ENCODE measurements around the gene ANKHD1.
"Not testable (repeated sequence)": the region's sequence is repeated elsewhere in the genome, so short reads cannot be mapped to it uniquely, and the experiment has no call there.

Gene ANKHD1

DNA sequence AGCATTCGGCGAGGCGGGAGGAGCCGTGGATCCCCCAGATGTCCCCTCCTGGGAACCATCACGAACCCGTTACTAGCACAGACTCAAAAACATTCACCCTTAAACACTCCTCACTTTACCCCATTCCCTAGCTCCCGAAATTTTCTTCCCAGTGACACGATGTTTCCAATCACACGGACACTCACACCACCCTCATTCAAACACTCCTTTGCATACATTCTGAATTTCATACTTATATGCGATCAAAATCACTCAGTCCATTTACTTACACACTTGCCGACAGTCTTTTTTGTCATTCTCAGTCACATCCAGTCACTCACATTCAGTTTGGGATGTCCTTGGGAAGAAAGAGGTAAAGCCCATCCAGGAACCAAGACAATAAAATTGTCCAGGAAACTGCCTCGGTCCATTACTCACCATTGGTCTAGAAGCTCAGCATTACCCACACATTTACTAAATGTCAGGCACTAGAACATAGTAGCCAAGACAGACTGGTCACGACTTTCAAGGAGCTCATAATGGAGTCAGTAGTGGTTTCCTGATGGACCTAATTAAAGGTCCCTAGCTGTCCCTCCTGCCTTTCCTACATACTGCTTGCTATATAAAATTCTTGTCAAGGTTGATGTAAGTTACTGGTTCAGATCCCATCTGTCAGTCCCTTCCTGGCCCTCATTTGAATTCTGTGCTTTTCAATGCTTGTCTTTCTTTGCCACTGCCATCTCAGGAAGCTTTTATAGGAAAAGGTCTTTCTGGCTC, 163.6 kb downstream of the ANKHD1 start:
- DNase-seq (ENCODE audit: low read depth) = no peak

- no peak for DNase-seq (ENCODE audit: low read depth)
Measured at GRCh38 chr5:140565780-140566095, 164.1 kb downstream of the ANKHD1 start.

- DNase-seq (ENCODE audit: low read depth) = no peak
Measured at GRCh38 chr5:140566665-140567064, 165.0 kb downstream of the ANKHD1 start.

DNA sequence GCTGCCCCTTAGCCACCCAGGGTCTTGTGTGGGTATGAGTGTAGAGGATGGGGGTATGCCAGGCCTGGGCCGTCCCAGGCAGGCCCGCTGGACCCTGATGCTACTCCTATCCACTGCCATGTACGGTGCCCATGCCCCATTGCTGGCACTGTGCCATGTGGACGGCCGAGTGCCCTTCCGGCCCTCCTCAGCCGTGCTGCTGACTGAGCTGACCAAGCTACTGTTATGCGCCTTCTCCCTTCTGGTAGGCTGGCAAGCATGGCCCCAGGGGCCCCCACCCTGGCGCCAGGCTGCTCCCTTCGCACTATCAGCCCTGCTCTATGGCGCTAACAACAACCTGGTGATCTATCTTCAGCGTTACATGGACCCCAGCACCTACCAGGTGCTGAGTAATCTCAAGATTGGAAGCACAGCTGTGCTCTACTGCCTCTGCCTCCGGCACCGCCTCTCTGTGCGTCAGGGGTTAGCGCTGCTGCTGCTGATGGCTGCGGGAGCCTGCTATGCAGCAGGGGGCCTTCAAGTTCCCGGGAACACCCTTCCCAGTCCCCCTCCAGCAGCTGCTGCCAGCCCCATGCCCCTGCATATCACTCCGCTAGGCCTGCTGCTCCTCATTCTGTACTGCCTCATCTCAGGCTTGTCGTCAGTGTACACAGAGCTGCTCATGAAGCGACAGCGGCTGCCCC, 165.6 kb downstream of the ANKHD1 start:
- no peak for DNase-seq (ENCODE audit: low read depth)

GRCh38 chr5:140567871-140568270, 166.2 kb downstream of the ANKHD1 start:
- no peak for DNase-seq (ENCODE audit: low read depth)

DNA sequence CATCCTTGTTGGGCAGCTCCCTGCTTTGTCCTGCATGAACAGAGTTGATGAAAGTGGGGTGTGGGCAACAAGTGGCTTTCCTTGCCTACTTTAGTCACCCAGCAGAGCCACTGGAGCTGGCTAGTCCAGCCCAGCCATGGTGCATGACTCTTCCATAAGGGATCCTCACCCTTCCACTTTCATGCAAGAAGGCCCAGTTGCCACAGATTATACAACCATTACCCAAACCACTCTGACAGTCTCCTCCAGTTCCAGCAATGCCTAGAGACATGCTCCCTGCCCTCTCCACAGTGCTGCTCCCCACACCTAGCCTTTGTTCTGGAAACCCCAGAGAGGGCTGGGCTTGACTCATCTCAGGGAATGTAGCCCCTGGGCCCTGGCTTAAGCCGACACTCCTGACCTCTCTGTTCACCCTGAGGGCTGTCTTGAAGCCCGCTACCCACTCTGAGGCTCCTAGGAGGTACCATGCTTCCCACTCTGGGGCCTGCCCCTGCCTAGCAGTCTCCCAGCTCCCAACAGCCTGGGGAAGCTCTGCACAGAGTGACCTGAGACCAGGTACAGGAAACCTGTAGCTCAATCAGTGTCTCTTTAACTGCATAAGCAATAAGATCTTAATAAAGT, 166.9 kb downstream of the ANKHD1 start:
- no peak for DNase-seq (ENCODE audit: low read depth)

- no peak for DNase-seq (ENCODE audit: low read depth)
Measured at GRCh38 chr5:140569197-140569596, 167.6 kb downstream of the ANKHD1 start.

- DNase-seq (ENCODE audit: low read depth) = no peak
Measured at GRCh38 chr5:140570058-140570457, 168.4 kb downstream of the ANKHD1 start.

DNA sequence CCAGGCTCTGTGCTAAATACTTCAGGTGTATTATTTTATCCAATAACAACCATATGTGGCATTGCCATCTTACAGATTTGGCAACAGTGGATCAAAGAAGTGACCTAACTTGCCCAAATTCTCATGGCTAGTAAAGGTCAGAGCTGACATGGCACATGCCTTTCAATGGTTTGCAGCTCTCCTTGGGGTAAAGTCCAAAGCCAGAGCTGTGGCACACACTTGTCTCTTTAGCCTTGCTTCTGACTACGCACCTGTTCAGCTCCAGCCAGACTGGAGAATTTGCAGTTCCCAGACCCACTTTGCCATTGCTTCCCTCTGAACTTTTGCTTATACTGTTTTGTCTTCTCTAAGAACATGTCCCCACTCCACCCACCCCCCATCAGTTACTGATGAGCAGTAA, 168.9 kb downstream of the ANKHD1 start:
- no peak for DNase-seq (ENCODE audit: low read depth)

DNA sequence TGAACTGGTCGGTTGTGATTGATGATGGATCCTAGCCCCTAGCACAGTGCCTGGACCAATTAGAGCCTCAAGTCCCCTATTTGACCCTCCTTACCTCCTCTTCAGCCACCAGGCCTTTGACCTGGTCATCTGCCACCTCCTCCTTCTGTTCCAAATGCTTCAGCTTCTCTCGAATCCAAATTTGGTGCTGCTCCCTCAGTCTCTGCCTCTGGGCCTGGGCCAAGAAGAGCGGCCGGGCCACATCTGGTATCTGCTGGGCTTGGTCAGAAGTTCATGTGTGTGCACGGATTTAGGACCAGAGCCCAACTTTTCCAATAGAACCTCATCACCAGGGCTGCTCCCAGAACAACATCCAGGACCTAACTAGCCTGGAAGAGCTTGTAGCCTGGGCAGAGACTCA, 169.5 kb downstream of the ANKHD1 start:
- DNase-seq (ENCODE audit: low read depth) = no peak

- no peak for DNase-seq (ENCODE audit: low read depth)
Measured at GRCh38 chr5:140573683-140574082, 172.1 kb downstream of the ANKHD1 start.

GRCh38 chr5:140574165-140574564, 172.5 kb downstream of the ANKHD1 start:
- DNase-seq (ENCODE audit: low read depth) = no peak

DNA sequence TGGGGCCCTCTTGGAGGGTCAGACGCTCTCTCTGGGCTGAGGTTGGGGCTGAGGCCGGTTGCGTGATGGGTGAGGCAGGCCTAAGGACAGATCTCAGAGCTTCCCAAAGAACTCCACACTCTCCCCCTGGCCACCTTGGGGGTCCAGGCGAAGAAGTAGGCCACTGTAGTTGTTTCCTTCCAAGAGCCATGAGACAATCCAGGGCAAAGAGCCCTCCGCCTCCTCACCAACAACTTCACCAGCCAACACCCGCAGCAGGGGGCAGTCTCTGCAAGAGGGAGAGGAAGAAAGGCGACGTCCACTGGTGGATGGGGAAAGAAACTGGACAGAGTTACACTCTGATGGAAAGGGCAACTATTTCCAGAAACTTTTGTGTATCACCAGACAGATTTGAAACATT, 173.7 kb downstream of the ANKHD1 start:
- DNase-seq (ENCODE audit: low read depth) = no peak

- DNase-seq (ENCODE audit: low read depth) = no peak
Measured at GRCh38 chr5:140576776-140577201, 175.2 kb downstream of the ANKHD1 start.

DNA sequence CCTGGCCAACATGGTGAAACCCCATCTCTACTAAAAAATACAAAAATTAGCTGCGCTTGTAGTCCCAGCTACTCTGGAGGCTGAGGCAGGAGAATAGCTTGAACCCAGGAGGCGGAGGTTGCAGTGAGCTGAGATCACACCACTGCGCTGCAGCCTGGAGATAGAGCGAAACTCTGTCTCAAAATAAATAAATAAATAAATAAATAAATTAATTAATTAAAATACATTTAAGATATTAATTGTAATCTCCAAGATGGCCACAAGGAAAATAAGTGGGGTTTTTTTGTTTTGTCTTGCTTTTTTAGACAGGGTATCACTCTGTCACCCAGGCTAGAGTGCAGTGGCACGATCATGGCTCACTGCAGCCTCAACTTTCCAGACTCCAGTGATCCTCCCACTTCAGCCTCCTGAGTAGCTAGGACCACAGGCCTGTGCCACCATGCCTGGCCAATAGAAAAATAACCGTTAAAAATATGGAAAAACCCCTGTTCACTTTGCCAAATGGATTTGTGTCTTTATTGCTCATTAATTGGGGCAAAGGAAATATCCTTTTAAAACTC, 177.6 kb downstream of the ANKHD1 start:
- DNase-seq (ENCODE audit: low read depth) = not testable (repeated sequence)

- no peak for DNase-seq (ENCODE audit: low read depth)
Measured at GRCh38 chr5:140587495-140587894, 185.9 kb downstream of the ANKHD1 start.

DNA sequence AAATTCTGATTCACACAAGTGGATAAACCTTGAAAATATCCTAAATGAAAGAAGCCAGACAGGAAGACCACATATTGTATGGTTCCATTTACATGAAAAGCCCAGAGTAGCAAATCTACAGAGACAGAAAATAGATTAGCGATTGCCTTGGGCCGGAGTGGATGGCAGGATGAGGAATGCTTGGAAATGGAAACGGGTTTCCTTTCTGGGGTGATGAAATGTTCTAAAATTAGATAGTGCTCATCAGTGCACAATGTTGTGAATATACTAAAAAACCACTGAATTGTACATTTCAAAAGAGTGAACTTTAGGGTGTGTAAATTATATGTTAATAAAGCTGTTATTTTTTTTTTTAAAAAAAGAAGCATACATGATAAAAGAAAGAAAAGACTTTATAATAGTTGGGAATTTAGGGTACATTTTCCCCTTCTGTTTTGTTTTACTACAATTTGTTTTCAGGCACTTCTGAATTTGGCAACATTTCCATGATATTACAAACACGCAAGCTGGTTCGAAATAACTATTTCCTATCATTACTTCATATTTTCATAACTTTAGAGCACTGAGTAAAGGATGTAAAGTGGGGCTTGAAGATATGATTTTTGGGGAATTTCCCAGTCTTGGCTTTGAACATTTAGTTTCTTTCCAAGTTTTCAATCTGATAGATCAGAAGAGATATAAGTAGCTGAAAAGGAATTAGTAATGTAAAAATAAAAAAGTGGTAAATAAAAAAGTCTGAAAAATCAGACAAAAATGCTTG, 186.9 kb downstream of the ANKHD1 start:
- no peak for DNase-seq (ENCODE audit: low read depth)

All from stimulated activated CD8-positive, alpha-beta memory T cell treated with anti-CD3 and anti-CD28 coated beads, Interleukin-4, amount 100 ng/mL, for 24 hours (primary cell).